NCI-H526 (cell line): ENCODE data around the gene FIBCD1.

ENCODE experiments used
- DNase-seq, 2 experiments: peaks; one replicate each; lab custom pipeline; 2025; lab: John Stamatoyannopoulos, UW

Gene FIBCD1

DNA sequence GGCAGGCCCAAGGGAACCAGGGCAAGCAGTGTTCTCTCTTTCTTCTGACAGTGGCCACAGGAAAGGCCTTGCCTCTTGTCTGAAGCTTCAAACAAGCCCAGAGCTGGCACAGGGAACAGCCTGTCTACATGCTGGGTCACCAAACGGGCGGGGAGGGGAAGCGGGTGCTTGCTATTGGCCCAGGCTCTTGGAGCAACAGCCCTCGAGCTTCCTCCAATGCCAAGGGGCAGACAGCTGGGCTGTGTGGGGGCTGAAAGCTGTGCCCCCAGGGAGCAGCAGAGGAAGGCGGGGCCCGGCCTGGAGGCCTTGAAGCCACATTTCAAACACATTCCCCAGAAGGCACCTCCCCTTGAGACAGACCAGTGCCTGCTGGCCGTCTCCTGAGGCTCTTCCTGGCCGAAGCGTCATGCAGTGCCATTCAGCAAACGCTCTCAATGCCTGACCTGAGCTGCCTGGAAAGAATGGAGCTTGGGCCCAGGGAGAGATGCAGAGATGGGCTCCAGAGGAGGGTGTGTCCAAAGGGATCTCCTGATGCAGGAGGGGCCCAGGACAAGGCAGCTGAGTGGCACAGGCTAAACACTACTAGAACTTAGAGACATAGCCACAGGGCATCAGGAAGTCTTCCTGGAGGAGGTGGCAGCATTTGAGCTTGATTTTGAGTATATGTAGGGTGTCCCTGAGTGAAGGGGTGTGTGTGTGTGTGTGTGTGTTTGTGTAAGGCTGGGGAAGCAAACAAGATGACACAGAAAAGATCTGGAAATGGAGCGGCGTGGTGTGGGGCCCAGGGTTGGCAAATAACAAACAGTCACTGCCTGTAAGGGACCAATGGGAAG, 2.5 kb downstream of the FIBCD1 start:
- DNase-seq: peak in 1 of 2 experiments; percentile 32

DNA sequence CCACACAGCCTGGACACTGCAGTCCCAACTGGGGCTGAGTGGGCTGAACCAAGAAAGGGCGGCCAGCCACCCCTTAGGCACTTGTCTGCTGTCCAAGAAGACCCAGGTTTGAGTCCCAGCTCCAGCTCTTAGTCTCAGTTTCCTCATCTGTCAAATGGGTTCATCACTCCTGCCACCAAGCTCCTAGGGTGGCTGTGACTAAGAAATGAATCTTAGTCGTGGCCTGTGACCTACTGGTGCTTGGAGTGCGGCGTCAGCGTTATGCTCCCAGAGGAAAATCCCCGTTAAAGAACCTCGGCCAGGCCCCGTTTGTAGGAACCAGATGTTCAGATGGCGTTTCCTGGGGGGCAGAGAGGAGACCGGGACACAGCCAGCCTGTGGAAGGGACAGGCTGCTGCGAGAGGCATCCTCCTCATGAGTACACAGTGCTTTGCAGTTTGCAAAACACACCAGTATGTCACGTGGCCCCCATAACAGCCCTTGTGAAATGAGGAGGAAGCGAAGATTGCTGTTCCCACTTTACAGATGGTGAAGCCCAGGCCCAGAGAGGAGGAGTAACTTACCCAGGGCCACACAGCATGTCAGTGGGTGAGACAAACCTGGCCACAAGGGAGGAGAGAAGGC, 3.3 kb downstream of the FIBCD1 start:
- DNase-seq: no peak

DNA sequence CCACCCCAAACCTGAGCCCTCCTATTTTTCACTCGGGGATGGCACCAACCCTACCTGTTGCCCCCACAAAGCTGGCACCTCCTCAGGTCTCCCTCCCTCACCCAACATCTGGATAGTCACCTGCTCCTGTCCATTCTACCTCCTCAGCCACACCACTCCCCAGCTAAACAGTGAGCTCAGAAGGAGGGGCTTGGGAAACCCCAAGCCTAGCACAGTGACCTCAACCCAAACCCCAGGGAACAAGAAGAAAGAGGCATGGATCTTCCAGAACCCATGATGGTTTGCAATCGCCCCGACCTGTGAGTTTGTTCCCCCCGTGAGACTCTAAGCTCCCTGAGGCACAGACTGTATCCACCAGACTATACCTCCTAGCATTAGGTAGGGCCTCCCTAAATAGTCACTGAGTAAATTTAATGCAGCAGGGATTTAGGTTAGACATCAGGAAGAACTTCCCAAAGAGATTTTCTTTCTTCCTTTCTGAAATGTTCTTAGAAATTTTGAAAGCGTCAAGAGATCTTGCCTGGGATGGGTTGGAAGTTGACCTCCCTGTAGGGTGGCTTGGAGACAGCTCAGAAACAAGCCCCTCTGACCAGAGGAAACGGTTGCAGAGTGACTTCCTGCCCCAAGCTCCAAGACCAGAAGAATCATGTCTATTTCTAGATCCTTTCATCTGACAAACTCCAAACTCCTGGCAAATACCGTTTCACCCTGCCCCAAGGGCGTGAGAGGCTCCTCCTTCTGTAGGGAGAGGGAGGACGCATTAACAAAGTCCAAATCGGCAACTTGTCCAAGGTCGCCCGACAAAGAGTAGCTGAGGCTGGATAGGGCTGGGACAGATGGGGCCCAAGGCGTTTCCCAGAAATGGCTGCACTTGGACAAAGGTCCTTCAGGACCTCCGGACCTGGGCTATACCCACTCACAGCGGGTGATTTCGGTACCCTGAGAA, 4.1 kb downstream of the FIBCD1 start:
- no peak for DNase-seq

DNA sequence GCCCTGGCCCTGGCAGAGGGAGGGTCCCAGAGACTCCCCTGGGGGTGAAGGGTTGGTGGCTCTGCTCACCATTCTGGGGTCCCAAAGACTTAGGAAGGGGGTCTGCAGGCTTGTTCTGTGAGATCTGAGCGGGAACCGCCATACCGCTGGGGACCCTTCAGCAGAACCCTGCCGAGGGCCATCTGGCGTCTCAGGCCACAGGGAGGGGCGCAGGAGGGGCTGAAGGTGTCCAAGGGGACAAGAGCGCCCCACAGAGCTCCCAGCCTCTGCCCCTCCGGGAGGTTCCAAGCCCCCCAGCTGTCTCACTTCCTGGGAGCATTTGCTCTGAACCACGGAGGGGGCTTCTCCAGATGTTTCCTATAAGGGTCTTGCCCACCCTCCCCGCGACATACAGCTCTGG, 4.8 kb downstream of the FIBCD1 start:
- DNase-seq: no peak

DNA sequence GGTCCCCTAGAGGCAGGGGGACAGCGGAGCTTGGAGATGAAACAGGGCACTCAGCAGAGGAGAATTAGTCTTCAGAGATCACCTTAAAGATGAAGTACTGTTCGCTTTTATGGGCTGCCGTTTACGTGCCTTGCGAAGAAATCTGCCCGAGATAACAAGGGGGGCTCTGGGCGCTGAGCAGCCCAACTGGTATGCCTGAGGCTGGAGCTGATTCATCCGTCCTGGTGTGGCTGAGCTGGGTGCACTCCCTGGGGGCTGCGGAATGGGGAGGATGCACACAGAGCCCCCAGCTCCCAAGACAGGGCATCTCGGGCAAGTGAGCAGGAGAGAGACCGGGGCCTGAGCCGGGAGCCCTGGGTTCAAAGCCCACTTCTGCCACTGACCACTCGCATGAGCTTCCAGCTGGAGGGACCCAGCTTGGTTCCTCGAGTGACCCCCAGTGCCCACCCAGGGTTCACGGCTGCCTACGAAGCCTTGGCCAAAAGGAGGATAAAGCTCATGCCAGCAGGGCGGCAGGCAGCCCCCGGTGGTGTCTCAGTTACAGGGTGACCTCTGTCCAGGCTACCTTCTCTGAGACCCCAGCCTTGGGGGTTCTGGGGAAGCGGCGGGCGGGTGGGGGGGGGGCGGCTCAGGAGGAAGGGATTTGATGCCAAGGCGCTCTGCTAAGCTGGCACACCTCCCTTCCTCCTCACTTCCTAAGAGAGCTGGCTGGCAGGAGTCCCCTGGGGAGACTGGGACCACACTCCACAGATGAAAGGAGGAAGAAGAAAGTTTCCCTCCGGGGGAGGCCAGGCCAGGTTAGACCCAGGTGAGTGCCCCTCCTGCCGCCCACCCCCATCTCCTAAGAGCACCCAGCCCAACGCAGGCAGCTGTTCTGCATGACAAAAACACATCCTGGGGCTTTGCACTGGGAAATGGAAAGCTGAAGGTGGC, 5.7 kb downstream of the FIBCD1 start:
- DNase-seq: no peak

DNA sequence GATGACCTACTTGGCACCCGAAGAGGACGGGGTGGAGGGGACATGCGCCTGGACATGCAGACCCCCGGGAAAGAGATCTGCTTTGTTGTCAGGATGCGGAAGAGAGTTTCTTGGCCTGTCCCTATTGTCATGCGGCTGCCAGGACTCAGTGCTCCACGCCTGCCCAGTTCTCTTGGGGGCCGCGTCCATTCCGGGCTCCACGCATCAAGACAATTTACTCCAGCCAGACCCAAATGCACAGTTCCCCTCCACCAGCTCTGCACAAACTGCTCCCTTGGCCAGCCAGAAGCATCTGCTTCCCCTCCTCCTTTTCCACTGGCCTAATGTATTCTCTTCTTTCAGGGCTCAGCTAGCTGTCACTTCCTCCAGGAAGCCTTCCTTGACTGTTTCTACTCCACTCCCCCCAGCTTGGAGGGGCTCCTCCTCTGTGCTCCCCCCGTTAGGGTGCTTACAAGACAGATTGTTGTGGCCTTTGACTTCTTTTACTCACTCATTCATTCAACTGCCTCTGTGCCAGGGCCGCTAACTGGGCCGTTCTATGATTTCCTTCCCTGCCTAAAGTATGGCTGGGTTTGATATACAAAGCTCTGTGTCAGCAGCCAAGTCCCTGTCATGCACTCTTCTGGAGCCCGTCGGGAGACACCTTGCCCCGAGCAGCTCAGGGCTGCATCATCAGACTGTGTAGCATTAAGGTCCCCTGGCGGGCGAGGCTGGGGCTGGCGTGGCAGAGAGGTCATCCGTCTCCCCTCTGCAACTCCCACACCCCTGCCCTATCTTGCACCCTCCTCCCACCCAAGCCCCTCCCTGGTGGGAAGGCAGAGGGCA, 6.6 kb downstream of the FIBCD1 start:
- DNase-seq: peak in 1 of 2 experiments; percentile 21

DNA sequence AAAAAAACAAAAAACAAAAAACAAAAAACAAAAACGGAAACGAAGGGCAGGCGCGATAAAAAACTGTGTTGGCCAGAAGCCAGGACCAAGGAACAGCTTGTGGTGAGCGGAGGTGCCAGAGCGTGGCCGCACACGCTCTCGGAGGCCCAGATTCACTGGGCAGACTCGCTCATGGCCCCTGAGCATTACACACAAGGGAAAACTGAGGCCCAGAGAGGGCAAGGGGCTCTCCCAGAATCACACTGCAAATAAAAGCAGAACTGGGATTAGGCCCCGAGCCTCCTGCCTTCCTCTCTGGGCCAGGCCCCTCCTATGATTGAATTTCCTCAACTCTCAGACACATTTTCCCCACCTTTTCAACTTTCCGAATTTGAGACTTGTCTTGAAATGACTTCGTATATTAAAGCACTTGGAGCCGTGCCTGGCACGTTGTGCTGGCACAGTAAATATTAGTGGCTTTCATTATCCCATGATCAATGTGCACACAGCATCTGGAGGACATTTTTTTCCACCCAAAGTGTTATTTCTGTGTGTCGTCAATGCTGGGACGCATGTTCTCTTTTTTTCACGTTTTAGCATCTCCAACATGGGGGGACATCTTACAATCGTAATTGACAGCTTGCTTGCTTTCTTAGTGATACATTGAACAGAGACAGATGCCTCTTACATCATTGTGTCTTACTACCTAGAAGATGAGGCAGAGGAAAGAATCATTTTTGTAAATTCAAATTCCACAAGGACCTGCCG, 7.4 kb downstream of the FIBCD1 start:
- DNase-seq: no peak

DNA sequence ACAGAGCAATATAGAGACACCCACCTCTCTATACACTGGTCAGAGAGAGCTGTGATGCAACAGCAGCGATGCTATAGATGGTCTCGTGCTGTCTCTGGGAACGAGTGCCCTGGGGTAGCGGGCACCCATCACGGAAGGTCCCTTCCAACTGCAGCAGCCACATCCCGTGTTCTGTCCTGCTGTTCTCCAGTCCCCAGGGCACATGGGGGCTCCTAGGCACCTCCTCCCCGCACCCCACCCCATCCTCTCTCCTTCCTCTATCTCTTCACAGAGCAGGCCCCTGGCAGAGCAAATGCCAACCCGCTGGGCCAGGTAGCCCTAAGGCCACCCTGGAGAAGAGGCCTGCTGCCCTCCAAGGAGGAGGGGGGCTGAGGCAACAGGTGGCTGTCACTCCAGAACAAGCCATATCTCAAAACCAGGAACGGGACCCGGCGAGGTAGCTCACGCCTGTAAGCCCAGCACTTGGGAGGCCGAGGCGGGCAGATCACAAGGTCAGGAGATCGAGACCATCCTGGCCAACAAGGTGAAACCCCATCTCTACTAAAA, 8.2 kb downstream of the FIBCD1 start:
- DNase-seq: no peak

DNA sequence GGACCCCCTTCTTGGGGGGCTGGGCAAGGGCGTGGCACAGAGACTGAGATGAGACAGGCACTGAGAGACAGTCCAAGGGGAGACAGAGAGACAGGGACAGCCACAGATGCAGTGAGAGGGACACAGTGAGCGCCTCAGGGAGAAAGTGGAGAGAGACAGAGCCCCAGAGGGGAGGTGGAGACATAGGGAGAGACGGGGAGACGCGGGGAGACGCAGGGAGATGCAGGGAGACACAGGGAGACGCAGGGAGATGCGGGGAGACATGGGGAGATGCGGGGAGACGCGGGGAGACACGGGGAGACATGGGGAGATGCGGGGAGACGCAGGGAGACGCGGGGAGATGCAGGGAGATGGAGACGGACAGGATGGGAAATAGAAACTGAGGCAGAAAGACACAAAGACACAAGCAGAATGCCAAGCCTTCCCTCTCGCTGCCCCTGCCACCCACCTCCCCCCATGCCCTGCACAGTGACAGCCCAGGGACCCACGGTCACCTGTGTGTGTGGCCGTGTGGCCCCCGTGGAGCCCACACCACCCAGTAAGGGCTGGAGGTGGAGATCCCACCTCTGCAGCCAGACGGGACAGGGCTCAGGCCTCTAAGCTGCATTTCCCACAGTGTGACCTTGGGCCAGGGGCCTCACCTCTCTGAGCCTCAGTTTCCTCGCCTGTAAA, 8.8 kb downstream of the FIBCD1 start:
- DNase-seq: no peak

DNA sequence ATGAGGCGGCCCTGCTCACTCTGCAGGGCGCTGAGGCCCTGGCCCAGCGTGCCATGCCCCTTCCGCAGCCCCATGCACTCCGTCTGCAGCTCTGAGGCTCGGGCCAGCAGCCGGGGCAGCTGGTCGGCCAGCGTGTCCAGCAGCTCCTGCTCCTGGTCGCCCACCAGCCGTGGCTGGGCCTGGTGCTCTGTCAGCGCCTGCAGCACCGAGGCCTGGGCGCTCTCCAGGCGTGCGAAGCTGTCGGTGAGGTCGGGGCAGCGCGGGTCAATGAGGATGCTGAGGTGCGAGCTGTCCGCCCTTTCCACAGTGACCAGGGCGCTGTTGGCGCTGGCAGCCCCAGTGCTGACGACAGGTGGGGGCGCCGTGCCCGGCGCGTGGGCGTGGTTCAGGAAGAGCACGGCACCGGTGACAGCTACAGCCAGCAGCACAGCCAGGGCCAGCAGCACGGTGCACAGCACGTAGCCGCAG, 9.4 kb downstream of the FIBCD1 start:
- DNase-seq: no peak

DNA sequence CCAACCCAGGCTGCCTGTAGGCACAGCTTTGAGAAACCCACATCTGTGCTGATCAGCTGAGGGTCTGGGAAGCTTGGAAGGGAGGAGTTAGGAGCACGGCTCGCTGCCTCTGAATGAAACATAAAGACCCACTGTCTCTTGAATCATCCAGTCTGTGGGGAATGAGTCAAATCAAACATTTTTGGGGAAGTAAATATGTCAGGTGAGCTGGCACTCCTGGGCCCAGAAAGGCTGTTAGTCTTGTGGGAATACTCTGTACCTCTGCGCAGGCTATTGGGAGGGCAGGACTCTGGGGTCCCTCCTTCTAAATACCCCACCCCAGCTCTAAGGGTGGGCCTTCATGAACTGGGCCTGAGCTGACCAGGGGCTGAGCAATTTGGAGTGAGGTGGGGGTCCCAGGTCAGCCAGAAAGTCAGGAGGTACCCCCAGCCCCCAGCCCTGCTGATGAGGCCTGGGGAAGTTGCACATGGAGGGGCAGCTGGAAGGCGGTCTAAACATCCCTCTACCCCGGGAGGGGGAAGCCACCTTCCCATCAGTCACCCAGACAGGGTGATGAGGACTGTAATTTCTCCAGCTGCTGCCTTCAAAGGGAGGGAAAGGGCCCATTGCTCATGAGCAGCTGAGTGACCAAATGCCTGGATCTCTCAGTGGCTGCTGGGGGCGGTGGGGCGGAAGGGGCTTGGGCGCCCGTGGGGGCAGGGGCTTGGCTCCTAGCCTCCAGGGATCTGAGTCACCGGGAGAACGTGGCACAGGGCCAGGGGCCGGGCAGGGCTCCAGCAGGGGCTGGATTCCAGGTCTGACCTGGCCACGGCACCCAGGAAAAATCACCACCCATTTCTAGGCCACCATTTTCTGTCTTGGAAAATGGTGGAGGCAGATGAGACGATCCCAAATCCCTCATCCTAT, 10.8 kb downstream of the FIBCD1 start:
- no peak for DNase-seq

DNA sequence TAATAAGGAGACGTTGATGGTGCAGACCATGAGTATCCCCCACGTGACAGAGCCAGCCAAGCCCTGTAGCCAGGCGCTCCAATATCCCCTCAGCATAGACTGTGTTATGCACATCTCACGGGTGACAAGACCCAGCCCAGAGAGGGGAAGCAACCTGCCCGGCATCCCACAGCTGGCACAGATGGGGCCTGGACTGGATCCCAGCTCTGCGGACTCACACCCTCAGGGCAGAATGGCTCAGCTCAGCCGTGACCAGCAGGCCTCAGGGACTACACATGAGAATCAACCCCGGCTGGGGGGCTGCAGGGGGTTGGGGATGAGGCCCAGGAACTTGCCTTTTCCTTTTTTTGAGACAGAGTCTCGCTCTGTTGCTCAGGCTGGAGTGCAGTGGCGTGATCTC, 11.7 kb downstream of the FIBCD1 start:
- DNase-seq: no peak

DNA sequence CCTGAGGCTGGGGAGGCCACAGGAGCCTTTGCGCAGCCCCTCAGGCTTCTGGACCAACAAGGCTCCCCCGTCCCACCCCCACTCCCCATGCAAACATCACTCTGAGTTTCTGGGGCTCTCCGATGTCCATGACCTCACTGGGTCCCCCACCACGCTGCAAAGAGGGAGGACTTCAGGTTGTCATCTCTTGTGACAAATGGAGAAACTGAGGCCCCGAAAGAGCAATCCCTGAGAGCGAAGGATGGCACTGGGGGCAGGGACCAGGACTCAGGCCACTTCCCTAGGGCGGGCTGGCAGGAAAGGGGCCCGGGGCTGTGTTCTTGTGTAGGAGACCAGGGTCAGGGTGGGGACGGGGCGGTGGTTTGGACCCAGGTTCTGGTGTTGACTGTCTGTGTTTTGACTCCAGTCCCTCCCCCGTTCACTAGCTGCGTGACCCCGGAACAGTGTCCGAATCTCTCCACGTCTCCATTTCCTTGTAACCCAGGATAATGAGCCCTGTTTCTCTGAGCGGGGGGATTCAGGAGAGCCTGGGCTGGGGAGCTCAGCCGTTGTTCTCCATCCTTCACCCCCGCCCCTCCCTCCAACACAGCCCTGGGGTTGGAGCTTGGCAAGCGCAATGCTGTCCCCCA, 13.9 kb downstream of the FIBCD1 start:
- DNase-seq: no peak

DNA sequence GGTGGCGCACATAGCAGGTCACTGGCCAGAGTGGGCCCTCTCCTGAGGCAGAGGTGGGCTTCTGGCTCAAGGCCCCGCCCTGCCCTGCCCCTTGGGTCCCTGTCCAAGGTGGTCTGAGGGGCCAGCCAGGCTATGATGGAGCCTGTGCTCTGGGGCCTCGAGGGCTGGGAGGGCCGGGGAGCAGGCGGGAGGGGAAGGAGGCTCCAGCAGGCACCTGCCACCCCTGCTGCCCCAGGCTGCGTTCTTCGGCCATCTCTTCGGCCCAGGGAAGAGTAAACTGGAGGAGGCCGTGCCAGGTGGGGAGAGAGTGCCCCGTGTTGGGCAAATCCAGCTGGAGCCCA, 14.6 kb downstream of the FIBCD1 start:
- DNase-seq: no peak

DNA sequence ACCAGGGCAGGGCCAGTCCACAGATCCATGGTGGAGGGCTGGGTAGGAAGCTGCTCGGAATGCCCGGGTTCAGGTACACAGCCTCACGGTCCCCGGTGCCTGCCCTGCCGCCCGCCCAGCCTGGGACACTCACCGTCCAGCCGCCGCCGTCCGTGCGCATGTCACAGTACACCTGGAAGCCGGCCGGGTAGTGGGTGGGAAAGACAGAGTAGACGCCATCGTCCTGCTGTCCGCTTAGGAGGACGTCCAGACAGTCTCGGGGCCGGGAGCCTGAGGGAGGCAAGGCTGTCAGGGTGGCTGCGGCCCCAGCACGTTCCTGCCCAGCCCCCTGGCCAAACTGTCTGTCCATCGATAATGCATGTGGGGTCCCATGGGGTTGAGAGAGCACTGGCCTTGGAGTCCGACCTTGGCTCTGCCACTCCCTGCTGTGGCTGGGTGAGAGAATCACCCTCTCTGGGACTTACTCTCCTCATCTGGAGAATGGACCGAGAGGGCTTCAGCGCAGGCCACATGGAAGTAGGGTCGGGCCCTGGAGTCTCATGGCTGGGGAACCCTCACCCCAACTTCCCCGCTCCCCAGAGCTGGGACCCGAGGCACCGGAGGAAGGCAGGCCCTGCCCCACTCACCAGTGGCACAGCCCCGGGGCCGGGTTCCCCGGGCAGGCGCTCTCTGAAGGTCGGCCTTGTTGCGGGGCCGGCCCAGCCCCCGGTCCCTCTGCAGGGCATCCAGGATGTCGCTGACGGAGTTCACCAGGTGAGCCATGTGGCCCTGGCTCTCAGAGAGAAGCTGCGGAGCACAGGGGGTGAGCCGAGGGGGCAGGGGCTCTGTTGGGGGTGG, 15.2 kb downstream of the FIBCD1 start:
- no peak for DNase-seq

DNA sequence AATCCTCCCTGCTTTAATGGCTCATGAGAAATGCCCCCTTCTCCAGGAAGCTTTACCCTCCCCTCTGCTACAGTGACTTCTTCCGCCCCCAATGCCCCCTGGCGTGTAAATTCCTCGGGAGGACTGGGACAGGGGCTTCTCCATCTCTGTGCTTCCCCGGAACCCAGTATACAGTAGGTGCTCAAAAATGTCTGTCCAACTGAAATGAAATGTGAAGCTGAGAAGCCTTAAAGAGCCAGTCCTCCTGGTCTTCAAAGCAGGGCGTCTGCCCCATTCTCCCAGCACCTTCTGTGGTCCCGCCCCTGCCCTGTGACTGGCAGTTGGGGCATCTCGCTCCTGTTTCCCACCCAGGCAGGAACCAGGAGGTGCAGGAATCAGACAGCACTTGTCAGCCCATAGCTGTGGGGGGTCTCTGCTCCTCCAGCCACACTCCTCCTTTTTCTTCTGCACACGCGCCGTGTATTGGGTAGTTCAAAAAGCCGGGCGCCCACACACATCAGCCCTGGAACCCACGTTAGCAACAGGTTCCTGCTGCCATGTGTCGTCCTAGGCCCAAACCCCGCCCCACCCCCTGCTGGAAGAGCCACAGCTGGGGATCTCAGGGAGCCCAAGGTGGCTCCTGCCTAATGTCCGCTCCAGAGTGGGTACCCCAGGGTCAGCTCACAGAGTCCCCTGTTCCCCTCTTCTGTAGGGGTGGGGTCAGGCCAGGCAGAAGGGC, 16.0 kb downstream of the FIBCD1 start:
- DNase-seq: no peak
